ENCODE data around the gene CLPX.

DNA sequence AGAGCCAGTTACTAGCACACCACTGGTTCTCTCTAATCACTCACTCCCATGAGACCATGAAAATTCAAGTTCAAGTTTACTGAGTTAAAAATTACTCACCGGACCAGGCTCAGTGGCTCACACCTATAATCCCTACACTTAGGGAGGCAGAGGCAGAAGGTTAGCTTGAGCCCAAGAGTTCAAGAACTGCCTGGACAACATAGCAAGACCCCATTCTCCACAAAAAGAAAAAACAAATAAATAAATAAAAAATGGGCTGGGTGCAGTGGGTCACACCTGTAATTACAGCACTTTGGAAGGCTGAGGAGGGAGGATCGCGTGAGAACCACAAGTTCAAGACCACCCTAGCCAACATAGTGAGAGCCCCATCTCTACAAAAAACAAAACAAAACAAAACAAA, 47.4 kb upstream of the CLPX start:
- TF ChIP-seq CTCF (IDR thresholded peaks at IDR 0.05) = no peak
- no peak for TF ChIP-seq POLR2A (IDR thresholded peaks at IDR 0.05)

Data from right lobe of liver (tissue), 4 donors.